Sigmoid colon (tissue), 7 donors: ENCODE results near the gene OBI1. TPM values are rescaled to one million over a fixed set of nuclear protein-coding genes. Genes with fewer than 3 reads are reported as not detected.

ENCODE experiments used
- DNase-seq: peaks from one replicate; pipeline ENCODE4 v3.0.0-alpha.2; 2019
- H3K27ac ChIP-seq, 4 donors: fragments of 200-600 bp; sonication (generic); one replicate each; pipeline ENCODE4 v1.5.1; 2016 to 2019; ENCODE audit warnings: mild to moderate bottlenecking in 1 of 4
- H3K27me3 ChIP-seq, 3 donors: fragments of 200-600 bp; sonication (generic); one replicate each; pipeline ENCODE4 v1.5.1; 2019; ENCODE audit warnings: mild to moderate bottlenecking in 1 of 3
- H3K36me3 ChIP-seq, 4 donors: fragments of 200-600 bp; sonication (generic); one replicate each; pipeline ENCODE4 v1.5.1; 2016 to 2019
- H3K4me1 ChIP-seq, 4 donors: fragments of 200-600 bp; sonication (generic); one replicate each; pipeline ENCODE4 v1.5.1; 2017 to 2019
- H3K4me3 ChIP-seq, 4 donors: fragments of 200-600 bp; sonication (generic); one replicate each; pipeline ENCODE4 v1.5.1; 2017 to 2019; ENCODE audit warnings: mild to moderate bottlenecking in 2 of 4, moderate library complexity in 1 of 4
- H3K9me3 ChIP-seq, 4 donors: fragments of 200-600 bp in 3 of 4; sonication (generic) in 3 of 4; one replicate each; pipeline versions ENCODE4 v1.5.1 to v1.6.1; 2013 to 2019
- CTCF ChIP-seq, 4 experiments: fragments of 450-650 bp in 3 of 4; fragments of 200-600 bp in 1 of 4; IDR thresholded peaks; one replicate each; pipeline ENCODE4 v1.5.1; 2016 to 2019; ENCODE audit warnings: antibody characterized with exemption in 4 of 4, mild to moderate bottlenecking in 3 of 4, moderate library complexity in 2 of 4
- EP300 ChIP-seq, 4 donors: sonication (generic); formaldehyde crosslinking; IDR thresholded peaks; one replicate each; pipeline ENCODE4 v1.6.1; 2017; ENCODE audit warnings: antibody characterized with exemption in 4 of 4
- POLR2A ChIP-seq, 2 donors: fragments of 450-650 bp; IDR thresholded peaks; one replicate each; pipeline ENCODE4 v1.6.1; 2016; ENCODE audit warnings: antibody characterized with exemption in 2 of 2, mild to moderate bottlenecking in 2 of 2, moderate library complexity in 2 of 2
- POLR2AphosphoS5 ChIP-seq, 4 donors: sonication (generic); formaldehyde crosslinking; IDR thresholded peaks; one replicate each; pipeline ENCODE4 v1.6.1; 2017; ENCODE audit warnings: antibody characterized with exemption in 4 of 4
- WGBS, 2 donors: extraction: QIAGEN DNeasy Blood & Tissue Kit; methylation state at CpG; one replicate each; pipeline ENCODE4 v1.1.7; 2013; 5-methylcytosine and 5-hydroxymethylcytosine counted together
- intact Hi-C: fragments of 100-400 bp; cut with DNase I; formaldehyde crosslinking; loops from one replicate; pipeline ENCODE4 v1.15.1; 2023
- polyA plus RNA-seq, 3 donors: library from polyadenylated mRNA; stranded (reverse); fragments of 200-250 nt; gene quantifications; one replicate each; pipeline ENCODE4 v1.2.3, GENCODE V29; 2013
- total RNA-seq, 4 donors: library from RNA; depleted of rRNA; stranded (reverse); fragments of >200 nt; gene quantifications; one replicate each; pipeline ENCODE4 v1.1.0, GENCODE V29; 2016
- donor health status: healthy with polysubstance abuse.
- donor health status: Bipolar disorder and iron deficiency.
- donor health status: healthy.

OBI1 gene
- total and polyA plus RNA-seq, 7 donors = 2.1 to 13.6 (median 9.1) TPM

GRCh38 chr13:78609464-78610205, 49.3 kb downstream of the OBI1 start:
- no peak for TF ChIP-seq POLR2AphosphoS5 (IDR thresholded peaks at IDR 0.05)
- TF ChIP-seq EP300 (IDR thresholded peaks at IDR 0.05) = no peak
- no peak for TF ChIP-seq POLR2A (IDR thresholded peaks at IDR 0.05)
- no peak for TF ChIP-seq CTCF (IDR thresholded peaks at IDR 0.05)
- Histone ChIP-seq H3K27ac (no peak overlapping the region), H3K9me3 (no peaks in the 10 kb centered on the region), H3K4me1 (peaks cover 0 to 33% (median 25%) of the 10 kb centered on the region in 4 donors), H3K36me3 (no peaks in the 10 kb centered on the region), H3K4me3 (peak overlapping the region; percentile 25 to 53 (median 44)), H3K27me3 (peaks cover 31 to 74% (median 58%) of the 10 kb centered on the region in 3 donors)
- no peak for DNase-seq
- 10 to 11% methylated on average over 33 of the region's 33 CpGs for WGBS, 2 donors
- intact Hi-C loops = loop anchor here (5.0 kb wide), 1 partner anchor 48 kb away; the partner anchor contains the start of gene OBI1

GRCh38 chr13:78608688-78609463, 50.1 kb downstream of the OBI1 start:
- no peak overlapping the region for H3K27ac ChIP-seq
- peak in 1 of 4 donors; percentile 36 for TF ChIP-seq POLR2AphosphoS5 (IDR thresholded peaks at IDR 0.05)
- no peak for TF ChIP-seq CTCF (IDR thresholded peaks at IDR 0.05)
- peaks cover 35 to 82% (median 65%) of the 10 kb centered on the region in 3 donors for H3K27me3 ChIP-seq
- intact Hi-C loops = loop anchor here (5.0 kb wide), 1 partner anchor 48 kb away; the partner anchor contains the start of gene OBI1
- WGBS, 2 donors = 1 to 2% methylated on average over 54 of the region's 54 CpGs
- DNase-seq = no peak
- peak overlapping the region; percentile 25 to 53 (median 44) for H3K4me3 ChIP-seq
- H3K4me1 ChIP-seq = peaks cover 0 to 33% (median 25%) of the 10 kb centered on the region in 4 donors
- H3K36me3 ChIP-seq = no peaks in the 10 kb centered on the region
- no peaks in the 10 kb centered on the region for H3K9me3 ChIP-seq

GRCh38 chr13:78608252-78608687, 50.7 kb downstream of the OBI1 start:
- TF ChIP-seq POLR2A (IDR thresholded peaks at IDR 0.05) (no peak), CTCF (IDR thresholded peaks at IDR 0.05) (no peak), POLR2AphosphoS5 (IDR thresholded peaks at IDR 0.05) (no peak), EP300 (IDR thresholded peaks at IDR 0.05) (no peak)
- no peaks in the 10 kb centered on the region for H3K9me3 ChIP-seq
- peaks cover 41 to 88% (median 72%) of the 10 kb centered on the region in 3 donors for H3K27me3 ChIP-seq
- intact Hi-C loops = loop anchor here (5.0 kb wide), 1 partner anchor 49 kb away; the partner anchor contains the start of gene OBI1
- H3K36me3 ChIP-seq = no peaks in the 10 kb centered on the region
- no peak overlapping the region for H3K27ac ChIP-seq
- no peak for DNase-seq
- 10 to 12% methylated on average over 15 of the region's 15 CpGs for WGBS, 2 donors
- peaks cover 0 to 38% (median 31%) of the 10 kb centered on the region in 4 donors for H3K4me1 ChIP-seq
- H3K4me3 ChIP-seq = peak overlapping the region in 3 of 4 donors; percentile 40 to 53 (median 49)

- peaks cover 0 to 45% (median 37%) of the 10 kb centered on the region in 4 donors for H3K4me1 ChIP-seq
- H3K36me3 ChIP-seq = no peaks in the 10 kb centered on the region
- H3K27me3 ChIP-seq = peaks cover 47 to 93% (median 78%) of the 10 kb centered on the region in 3 donors
- no peaks in the 10 kb centered on the region for H3K9me3 ChIP-seq
- H3K27ac ChIP-seq = no peak overlapping the region
- intact Hi-C loops = loop anchor here (5.0 kb wide), 1 partner anchor 50 kb away; the partner anchor contains the start of gene OBI1
- H3K4me3 ChIP-seq = no peak overlapping the region
- no peak for DNase-seq
- WGBS, 2 donors = 7 to 16% methylated on average over 42 of the region's 42 CpGs
- no peak for TF ChIP-seq POLR2AphosphoS5 (IDR thresholded peaks at IDR 0.05)
- TF ChIP-seq POLR2A (IDR thresholded peaks at IDR 0.05) = no peak
- TF ChIP-seq EP300 (IDR thresholded peaks at IDR 0.05) = no peak
- TF ChIP-seq CTCF (IDR thresholded peaks at IDR 0.05) = no peak
These were observed 51.3 kb downstream of the OBI1 start for GRCh38 chr13:78607409-78608251.
